CD4-positive, alpha-beta T cell treated with Interleukin-10 for 1 hour (primary cell): Measurements from ENCODE around the gene STK24.

Source experiments
- DNase-seq: peaks from one replicate; pipeline ENCODE4 v3.0.0-alpha.2; 2020

STK24 gene

GRCh38 chr13:98399756-98400155 lies 177.2 kb downstream of the STK24 start:
- DNase-seq, result no peak

DNA sequence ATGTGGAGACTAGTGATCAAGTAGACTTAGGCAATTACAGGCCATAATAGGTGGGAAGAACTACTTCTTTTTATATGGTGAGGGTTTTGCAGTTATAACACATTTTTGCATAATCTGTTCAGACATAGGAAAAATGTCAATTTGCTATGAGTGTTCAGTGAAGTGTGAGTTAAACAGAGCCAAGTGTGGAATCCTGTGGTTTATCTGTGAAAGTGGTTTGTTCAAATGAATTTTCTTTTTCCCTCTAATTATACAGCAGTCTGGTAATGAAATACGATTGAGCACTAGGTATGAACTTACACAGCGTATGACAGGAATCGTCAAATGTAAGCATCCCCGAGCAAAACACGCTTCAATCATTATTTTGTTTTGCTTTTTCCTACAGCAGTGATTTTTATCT lies 178.3 kb downstream of the STK24 start:
- no peak for DNase-seq

DNA sequence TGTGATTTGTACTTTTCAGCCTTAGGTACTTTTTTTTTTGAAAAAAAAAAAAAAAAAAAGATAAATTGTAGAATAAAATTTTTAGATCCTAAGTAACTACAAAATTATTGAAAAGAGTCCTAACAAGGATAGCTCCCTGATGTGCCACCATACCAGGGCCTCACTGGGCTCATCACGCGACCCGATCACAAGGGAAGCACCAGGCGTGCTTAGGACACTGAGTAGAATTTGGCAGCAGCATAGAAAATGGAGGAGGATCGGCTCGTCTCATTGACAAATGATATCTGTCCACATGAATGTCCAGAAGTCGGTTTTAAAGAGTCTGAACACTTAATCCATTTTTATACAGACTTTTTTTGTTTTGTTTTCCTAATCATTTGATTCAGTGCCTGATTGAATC lies 179.0 kb downstream of the STK24 start:
- DNase-seq, result no peak

DNA sequence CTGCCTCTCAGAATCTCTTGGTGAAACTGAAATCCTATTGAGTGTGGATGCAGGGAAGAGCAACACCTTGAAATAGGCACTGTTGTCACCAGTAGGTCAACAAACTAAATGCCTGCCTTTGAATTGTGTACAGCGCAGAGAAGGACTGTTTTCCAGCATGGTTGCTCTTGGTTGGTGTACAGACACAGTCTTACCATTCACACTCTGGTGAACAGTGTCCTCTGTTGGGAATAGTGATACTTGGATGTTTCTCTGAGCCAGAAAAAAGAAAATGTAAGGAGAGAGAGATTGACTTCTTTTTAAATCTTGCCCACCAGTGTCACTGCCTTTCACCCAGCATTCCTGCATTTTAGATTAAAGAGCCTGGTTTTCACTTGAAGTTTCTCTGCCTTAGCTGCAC lies 179.7 kb downstream of the STK24 start:
- no peak for DNase-seq

DNA sequence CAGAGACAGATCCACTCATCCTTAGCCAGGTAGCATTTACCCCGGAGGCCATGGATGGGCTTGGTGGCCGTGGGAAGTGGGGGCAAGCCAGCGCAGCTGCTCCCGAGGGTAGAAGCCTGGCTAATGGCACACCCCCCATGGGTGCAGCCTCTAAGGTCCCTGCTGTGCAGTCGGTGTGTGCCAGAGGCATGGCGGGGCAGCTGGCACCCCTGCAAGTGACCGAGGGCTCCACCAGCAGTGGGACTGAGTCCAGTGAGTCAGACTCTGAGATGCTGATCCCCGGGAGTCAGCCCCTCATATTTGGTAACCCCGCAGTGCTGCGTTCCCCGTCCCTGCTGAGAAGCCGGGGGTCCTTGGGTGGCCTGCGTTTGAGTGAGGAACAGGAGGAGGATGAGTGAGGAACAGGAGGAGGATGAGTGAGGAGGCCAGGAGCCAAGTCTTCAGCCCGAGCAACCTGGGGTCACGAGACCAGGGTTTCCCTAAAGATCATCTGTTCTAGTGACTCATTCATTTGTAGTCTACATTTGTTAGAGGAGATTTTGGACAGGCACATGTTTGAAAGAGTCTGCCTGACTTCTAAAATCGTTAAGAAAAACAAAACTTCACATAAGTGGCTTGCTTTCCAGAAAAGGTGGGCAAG lies 180.7 kb downstream of the STK24 start:
- DNase-seq, result no peak
